Muscle layer of duodenum (tissue), 2 donors: Measurements from ENCODE around the gene RCE1.
A peak's percentile ranks its signal among the peaks of the same experiment; 100 is the strongest.
"Not testable (repeated sequence)": the region's sequence is repeated elsewhere in the genome, so short reads cannot be mapped to it uniquely, and the experiment has no call there.

ENCODE experiments used
- H3K27ac ChIP-seq: one replicate; pipeline ENCODE4 v1.7.0; 2013; ENCODE audit warnings: mild to moderate bottlenecking, low read length
- H3K27me3 ChIP-seq: one replicate; pipeline ENCODE4 v1.7.0; 2013; ENCODE audit warnings: low read depth, mild to moderate bottlenecking, control low read depth, low read length
- H3K36me3 ChIP-seq, 2 donors: one replicate each; pipeline ENCODE4 v1.7.0; 2013; ENCODE audit warnings: low read length in 2 of 2, control low read depth in 1 of 2, mild to moderate bottlenecking in 1 of 2; ENCODE audit not compliant: insufficient read depth in 2 of 2, control insufficient read depth in 1 of 2
- H3K4me1 ChIP-seq, 2 donors: one replicate each; pipeline ENCODE4 v1.7.0; 2013; ENCODE audit warnings: low read length in 2 of 2, mild to moderate bottlenecking in 2 of 2, control low read depth in 1 of 2, moderate library complexity in 1 of 2; ENCODE audit not compliant: insufficient read depth in 2 of 2, control insufficient read depth in 1 of 2
- H3K4me3 ChIP-seq, 2 donors: one replicate each; pipeline ENCODE4 v1.7.0; 2013; ENCODE audit warnings: low read length in 2 of 2, low read depth in 1 of 2, mild to moderate bottlenecking in 1 of 2
- H3K9me3 ChIP-seq, 2 donors: one replicate each; pipeline ENCODE4 v1.7.0; 2013; ENCODE audit warnings: low read length in 2 of 2, control low read depth in 1 of 2, mild to moderate bottlenecking in 1 of 2; ENCODE audit not compliant: control insufficient read depth in 1 of 2
- donor health status: healthy.

RCE1 gene

DNA sequence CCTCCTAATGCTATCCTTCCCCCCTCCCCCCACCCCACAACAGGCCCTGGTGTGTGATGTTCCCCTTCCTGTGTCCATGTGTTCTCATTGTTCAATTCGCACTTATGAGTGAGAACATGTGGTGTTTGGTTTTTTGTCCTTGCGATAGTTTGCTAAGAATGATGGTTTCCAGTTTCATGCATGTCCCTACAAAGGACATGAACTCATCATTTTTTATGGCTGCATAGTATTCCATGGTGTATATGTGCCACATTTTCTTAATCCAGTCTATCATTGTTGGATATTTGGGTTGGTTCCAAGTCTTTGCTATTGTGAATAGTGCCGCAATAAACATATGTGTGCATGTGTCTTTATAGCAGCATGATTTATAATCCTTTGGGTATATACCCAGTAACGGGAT, 18.7 kb upstream of the RCE1 start:
- H3K4me3 ChIP-seq, H3K27ac ChIP-seq, H3K9me3 ChIP-seq, H3K4me1 ChIP-seq, H3K36me3 ChIP-seq, H3K27me3 ChIP-seq: not testable (repeated sequence)

DNA sequence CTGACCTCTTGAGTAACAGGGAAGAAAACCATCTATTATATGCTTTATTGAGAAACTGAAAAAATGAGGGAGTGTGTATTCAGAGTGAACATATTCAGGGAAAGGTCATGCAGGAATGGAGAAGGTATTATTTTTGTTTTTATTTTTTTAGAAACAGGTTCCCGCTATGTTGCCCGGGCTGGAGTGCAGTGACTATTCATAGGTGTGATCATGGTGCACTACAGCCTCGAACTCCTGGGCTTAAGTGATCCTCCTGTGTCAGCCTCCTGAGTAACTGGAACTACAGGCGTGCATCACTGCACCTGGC, 8.7 kb upstream of the RCE1 start:
- Histone ChIP-seq H3K4me1 (no peaks in the 10 kb centered on the region), H3K36me3 (peaks cover 4 to 6% of the 10 kb centered on the region in 2 donors), H3K27me3 (no peaks in the 10 kb centered on the region), H3K4me3 (no peak overlapping the region), H3K9me3 (no peaks in the 10 kb centered on the region), H3K27ac (no peak overlapping the region)

DNA sequence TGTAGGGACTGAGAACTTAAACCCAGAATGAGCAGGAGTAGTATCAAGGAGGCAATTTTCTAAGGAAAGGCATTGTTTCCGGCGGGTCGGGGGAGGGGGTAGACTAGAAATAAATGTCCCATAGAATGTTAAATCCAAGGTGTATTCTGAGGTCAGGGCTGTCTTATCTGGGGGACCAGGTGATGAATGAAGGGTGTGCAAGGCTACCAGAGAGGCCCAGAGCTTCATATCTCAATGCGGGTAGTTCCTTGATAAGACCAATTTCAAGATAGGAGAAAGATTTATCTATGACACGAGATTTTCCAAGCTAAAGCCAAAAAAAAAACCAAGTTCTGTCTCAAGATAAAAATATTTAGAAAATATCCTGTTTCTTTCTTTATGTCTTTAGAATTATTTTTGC, 8.3 kb upstream of the RCE1 start:
- no peak overlapping the region for H3K4me3 ChIP-seq

DNA sequence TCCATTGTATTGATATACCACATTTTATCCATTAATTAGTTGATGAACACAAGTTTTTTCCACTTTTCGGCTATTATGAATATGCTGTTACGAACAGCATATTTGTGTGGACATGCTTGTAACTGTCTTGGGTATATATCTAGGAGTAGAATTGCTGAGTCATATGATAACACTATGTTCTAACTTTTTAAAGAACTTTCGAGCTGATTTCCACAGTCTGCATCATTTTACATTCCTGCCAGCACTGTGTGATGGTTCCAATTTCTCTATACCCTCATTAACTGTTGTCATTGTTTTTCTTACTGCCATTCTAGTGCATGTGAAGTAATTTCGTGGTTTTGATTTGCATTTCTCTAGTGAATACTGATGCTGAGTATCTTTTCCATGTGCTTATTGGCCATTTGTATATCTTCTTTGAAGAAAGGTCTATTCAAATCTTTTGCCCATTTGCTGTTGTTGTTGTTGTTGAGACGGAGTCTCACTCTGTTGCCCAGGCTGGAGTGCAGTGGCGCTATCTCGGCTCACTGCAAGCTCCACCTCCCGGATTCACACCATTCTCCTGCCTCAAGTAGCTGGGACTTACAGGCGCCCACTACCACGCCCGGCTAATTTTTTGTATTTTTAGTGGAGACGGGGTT, 7.4 kb upstream of the RCE1 start:
- H3K27me3 ChIP-seq: no peaks in the 10 kb centered on the region
- no peak overlapping the region for H3K27ac ChIP-seq
- H3K4me3 ChIP-seq: no peak overlapping the region
- H3K4me1 ChIP-seq: no peaks in the 10 kb centered on the region
- no peaks in the 10 kb centered on the region for H3K9me3 ChIP-seq
- peaks cover 4 to 14% of the 10 kb centered on the region in 2 donors for H3K36me3 ChIP-seq

More for the DNA sequence above, 8.3 kb upstream of the RCE1 start:
- Histone ChIP-seq H3K36me3 (peaks cover 4 to 11% of the 10 kb centered on the region in 2 donors), H3K4me1 (no peaks in the 10 kb centered on the region), H3K27me3 (no peaks in the 10 kb centered on the region), H3K27ac (no peak overlapping the region), H3K9me3 (no peaks in the 10 kb centered on the region)

DNA sequence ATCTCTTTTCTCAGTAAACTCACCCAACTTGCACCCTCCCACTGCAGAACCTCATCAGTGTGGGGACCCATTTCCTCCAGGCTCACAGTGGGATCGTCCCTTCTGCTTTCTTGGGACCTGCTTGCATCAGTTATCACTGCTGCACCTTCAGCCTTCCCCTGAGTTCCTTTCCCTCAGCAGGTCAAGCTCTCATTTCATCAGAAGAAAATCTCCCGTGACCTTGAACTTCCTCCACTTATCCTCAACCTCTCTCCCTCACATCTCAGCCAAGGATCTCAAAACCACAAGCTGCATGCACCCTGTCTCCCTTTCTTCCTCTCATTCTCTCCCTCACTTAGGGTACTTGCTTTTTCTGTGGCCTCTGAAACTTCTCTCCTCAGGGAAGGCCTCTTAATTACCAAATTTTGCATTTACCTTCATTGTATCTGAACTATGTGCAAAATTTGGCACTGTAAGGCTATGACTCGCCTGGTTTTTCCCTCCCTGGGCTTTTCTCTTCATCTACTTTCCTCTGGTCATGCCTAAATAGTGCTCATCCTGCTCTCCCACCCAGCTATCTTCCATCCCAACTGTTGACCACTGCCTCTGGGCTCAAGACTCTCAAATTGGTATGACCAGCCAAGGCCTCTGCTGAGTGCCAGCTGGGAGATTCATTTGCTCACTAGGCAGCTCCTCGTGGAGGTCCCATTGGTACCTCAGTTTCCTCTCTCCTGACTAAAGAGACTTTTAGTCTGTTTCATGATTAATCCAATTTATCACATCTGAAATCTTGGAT, 2.7 kb upstream of the RCE1 start:
- H3K27me3 ChIP-seq: no peaks in the 10 kb centered on the region
- H3K4me1 ChIP-seq: peaks cover 13 to 24% of the 10 kb centered on the region in 2 donors
- H3K27ac ChIP-seq: no peak overlapping the region
- H3K4me3 ChIP-seq: no peak overlapping the region
- H3K9me3 ChIP-seq: no peaks in the 10 kb centered on the region
- H3K36me3 ChIP-seq: peaks cover 6 to 26% of the 10 kb centered on the region in 2 donors

DNA sequence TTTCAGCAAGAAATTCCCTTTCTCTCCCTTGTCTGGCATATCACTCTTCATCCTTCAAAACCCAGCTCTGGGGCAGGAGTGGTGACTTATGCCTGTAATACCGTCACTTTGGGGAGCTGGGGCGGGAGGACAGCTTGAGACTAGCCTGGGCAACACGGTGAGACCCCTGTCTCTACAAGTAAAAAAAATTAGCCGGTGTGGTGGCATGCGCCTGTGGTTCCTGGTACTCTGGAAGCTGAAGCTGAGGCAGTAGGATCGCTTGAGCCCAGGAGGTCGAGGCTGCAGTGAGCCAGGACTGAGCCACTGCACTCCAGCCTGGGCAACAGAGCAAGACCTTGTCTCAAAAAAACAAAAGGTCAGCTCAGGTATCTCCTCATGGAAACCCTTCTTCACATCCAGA, 1.4 kb upstream of the RCE1 start:
- H3K36me3 ChIP-seq: peaks cover 12 to 39% of the 10 kb centered on the region in 2 donors
- peaks cover 13 to 24% of the 10 kb centered on the region in 2 donors for H3K4me1 ChIP-seq
- no peaks in the 10 kb centered on the region for H3K9me3 ChIP-seq
- peak overlapping the region; percentile 78 to 93 for H3K4me3 ChIP-seq
- no peaks in the 10 kb centered on the region for H3K27me3 ChIP-seq
- H3K27ac ChIP-seq: peak overlapping the region; percentile 92

DNA sequence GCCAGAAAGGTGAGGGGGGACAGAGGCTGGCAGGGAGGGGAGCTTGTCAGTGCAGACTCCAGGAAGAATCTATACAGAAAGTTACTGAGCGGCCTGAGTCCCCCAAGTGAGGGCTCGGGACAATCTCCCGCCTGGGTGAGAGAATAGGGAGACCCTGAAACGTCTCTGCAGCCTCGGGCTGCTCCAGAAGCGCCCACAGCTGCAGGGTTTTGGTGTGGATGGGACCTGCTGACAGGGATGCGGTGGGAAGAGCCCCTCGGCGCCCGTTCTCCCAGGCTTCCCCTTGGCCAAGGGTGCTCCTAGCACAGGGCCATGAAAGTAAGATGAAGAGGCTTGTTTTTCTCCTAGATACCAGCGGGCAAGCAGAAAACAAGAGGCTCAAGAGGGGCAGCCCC, 743 bp upstream of the RCE1 start:
- no peaks in the 10 kb centered on the region for H3K27me3 ChIP-seq
- H3K9me3 ChIP-seq: no peaks in the 10 kb centered on the region
- peak overlapping the region; percentile 78 to 93 for H3K4me3 ChIP-seq
- H3K4me1 ChIP-seq: peaks cover 13 to 24% of the 10 kb centered on the region in 2 donors
- peak overlapping the region; percentile 92 for H3K27ac ChIP-seq
- peaks cover 14 to 44% of the 10 kb centered on the region in 2 donors for H3K36me3 ChIP-seq

DNA sequence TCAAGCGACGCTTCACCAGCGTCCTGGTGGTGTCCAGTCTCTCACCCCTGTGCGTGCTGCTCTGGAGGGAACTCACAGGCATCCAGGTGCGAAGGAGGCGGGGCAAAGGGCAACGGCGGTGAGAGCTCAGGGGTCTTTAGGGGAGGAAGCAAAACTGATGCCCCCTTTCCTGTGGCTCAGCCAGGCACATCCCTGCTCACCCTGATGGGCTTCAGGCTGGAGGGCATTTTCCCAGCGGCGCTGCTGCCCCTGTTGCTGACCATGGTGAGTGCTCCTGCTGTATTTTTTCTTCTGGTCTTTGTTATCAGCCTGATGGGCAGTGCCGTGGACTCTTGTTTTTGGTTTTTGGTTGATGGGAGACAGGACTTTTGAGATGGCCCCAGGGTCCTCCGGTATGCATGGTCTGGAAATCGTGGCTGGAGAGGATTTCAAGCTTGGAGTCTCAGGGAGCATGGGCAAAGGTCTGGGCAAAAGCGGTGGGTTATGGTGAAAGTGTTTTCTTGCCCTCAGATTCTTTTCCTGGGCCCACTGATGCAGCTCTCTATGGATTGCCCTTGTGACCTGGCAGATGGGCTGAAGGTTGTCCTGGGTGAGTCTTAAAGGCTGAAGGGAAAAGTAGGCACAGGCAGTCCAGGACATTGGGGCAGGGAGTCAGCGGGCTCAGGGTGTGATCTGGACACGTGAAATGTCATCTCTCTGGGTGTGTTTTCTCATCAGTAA, 695 bp downstream of the RCE1 start:
- Histone ChIP-seq H3K36me3 (peaks cover 17 to 48% of the 10 kb centered on the region in 2 donors), H3K27me3 (no peaks in the 10 kb centered on the region), H3K4me1 (peaks cover 13 to 24% of the 10 kb centered on the region in 2 donors)

DNA sequence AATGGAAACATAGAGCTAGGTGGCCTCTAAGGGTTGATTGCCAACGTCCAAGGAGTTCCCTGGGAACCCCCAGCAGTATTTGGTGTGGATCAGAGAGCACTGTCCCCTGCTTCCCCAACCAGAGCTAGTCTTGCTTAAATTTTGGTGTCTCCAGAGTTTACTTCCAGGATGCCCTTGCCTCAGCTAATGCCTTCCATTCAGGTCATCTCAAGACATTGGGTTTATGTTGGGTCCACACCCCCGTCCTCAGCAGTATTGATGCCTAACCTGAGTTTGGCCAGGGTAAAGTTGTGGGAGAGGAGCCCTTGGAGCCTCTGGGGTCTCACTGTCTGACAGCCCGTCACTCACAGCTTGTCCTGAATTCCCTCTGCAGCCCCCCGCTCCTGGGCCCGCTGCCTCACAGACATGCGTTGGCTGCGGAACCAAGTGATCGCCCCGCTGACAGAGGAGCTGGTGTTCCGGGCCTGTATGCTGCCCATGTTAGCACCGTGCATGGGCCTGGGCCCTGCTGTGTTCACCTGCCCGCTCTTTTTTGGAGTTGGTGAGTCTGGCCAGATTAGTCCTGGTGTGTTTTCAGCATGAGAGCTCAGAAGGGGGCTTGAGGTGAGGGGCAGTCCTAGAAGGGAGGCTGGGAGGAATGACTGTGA, 1.4 kb downstream of the RCE1 start:
- Histone ChIP-seq H3K36me3 (peaks cover 13 to 42% of the 10 kb centered on the region in 2 donors), H3K4me1 (peaks cover 13 to 24% of the 10 kb centered on the region in 2 donors), H3K9me3 (no peaks in the 10 kb centered on the region), H3K27me3 (no peaks in the 10 kb centered on the region), H3K4me3 (peak overlapping the region; percentile 78 to 93), H3K27ac (no peak overlapping the region)

More for the DNA sequence above, 695 bp downstream of the RCE1 start:
- Histone ChIP-seq H3K9me3 (no peaks in the 10 kb centered on the region), H3K4me3 (peak overlapping the region; percentile 78 to 93), H3K27ac (peak overlapping the region; percentile 92)

DNA sequence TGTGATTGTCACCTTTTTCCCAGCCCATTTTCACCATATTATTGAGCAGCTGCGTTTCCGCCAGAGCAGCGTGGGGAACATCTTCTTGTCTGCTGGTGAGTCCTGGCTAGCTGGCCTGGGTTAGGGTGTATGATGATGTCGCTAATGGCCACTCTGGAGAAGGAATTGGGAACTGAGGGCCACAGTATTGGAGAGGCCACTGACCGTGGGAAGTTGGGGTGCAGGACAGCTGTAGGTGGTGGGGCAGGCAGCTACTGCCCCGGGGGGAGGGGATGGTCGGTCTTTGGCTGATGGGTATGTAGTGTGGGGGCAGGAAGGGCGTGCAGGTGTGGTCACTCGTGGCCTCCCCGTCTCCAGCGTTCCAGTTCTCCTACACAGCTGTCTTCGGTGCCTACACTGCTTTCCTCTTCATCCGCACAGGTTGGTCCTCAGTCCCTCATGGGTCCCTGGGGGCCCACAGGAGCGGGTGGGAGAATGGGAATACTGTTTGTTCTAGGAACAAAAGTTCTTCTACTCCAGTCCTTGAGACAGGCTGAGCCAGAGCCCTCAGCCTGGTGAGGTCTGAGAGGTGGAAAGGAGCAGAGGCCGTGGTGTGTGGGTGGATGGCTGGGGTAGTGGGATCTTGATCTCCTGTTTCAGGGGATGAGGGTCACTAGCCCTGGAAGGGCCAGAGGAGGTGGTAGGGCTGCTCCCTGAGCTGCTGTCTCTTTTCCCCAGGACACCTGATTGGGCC, 2.1 kb downstream of the RCE1 start:
- H3K9me3 ChIP-seq: no peaks in the 10 kb centered on the region
- H3K4me3 ChIP-seq: no peak overlapping the region
- peaks cover 13 to 36% of the 10 kb centered on the region in 2 donors for H3K36me3 ChIP-seq
- H3K27ac ChIP-seq: no peak overlapping the region
- peaks cover 13 to 24% of the 10 kb centered on the region in 2 donors for H3K4me1 ChIP-seq
- H3K27me3 ChIP-seq: no peaks in the 10 kb centered on the region
